HuH-7.5 (cell line): ENCODE data around the gene OR11H12.
"Not testable (repeated sequence)": the region's sequence is repeated elsewhere in the genome, so short reads cannot be mapped to it uniquely, and the experiment has no call there.

ENCODE experiments used
- DNase-seq: peaks from one replicate; pipeline ENCODE4 v3.0.0; 2011; ENCODE audit warnings: low spot score

OR11H12 gene

GRCh38 chr14:18600817-18601216, at the start of gene OR11H12:
OR11H12 (plus strand) TSS chr14:18601117; CDS start chr14:18601117, 0 bp downstream.
- not testable (repeated sequence) for DNase-seq

GRCh38 chr14:18582908-18583307, 18.0 kb upstream of the OR11H12 start:
- DNase-seq: not testable (repeated sequence)

- not testable (repeated sequence) for DNase-seq
Measured at GRCh38 chr14:18626610-18627213, 25.8 kb downstream of the OR11H12 start.

GRCh38 chr14:18636066-18636465, 35.1 kb downstream of the OR11H12 start:
- not testable (repeated sequence) for DNase-seq

- DNase-seq: not testable (repeated sequence)
Measured at GRCh38 chr14:18638032-18638431, 37.1 kb downstream of the OR11H12 start.

- DNase-seq: not testable (repeated sequence)
Measured at GRCh38 chr14:18638785-18639184, 37.9 kb downstream of the OR11H12 start.

GRCh38 chr14:18646075-18646730, 45.3 kb downstream of the OR11H12 start:
- DNase-seq: not testable (repeated sequence)
